Small intestine (tissue), 7 donors: ENCODE measurements around the gene CHST14. TPM values are rescaled to one million over a fixed set of nuclear protein-coding genes. Genes with fewer than 3 reads are reported as not detected.

ENCODE experiments used
- DNase-seq, 2 donors: peaks; one replicate each; pipeline versions ENCODE4 v3.0.0 to v3.0.0-alpha.2; 2013
- FAIRE-seq: peaks from 2 replicates; lab custom pipeline; 2012; peaks lifted over from hg19 to GRCh38; lab: Jason Lieb, UNC
- H3K27ac ChIP-seq, 3 donors: one replicate each; pipeline ENCODE4 v1.5.1; 2013; ENCODE audit warnings: low read length in 2 of 3, mild to moderate bottlenecking in 2 of 3, control low read depth in 1 of 3, inconsistent platforms in 1 of 3, low read depth in 1 of 3, moderate library complexity in 1 of 3
- H3K27me3 ChIP-seq, 3 donors: one replicate each; pipeline ENCODE4 v1.6.1; 2013; ENCODE audit warnings: low read length in 3 of 3, inconsistent platforms in 1 of 3; ENCODE audit not compliant: control insufficient read depth in 3 of 3, insufficient read depth in 3 of 3
- H3K36me3 ChIP-seq, 3 donors: one replicate each; pipeline ENCODE4 v1.6.1; 2013; ENCODE audit warnings: low read length in 3 of 3, inconsistent platforms in 1 of 3, low read depth in 1 of 3, mild to moderate bottlenecking in 1 of 3, moderate library complexity in 1 of 3; ENCODE audit not compliant: control insufficient read depth in 3 of 3, insufficient read depth in 2 of 3
- H3K4me1 ChIP-seq, 3 donors: one replicate each; pipeline ENCODE4 v1.6.1; 2013; ENCODE audit warnings: low read length in 2 of 3, inconsistent platforms in 1 of 3, low read depth in 1 of 3, mild to moderate bottlenecking in 1 of 3, moderate library complexity in 1 of 3; ENCODE audit not compliant: control insufficient read depth in 3 of 3, insufficient read depth in 2 of 3
- H3K4me3 ChIP-seq, 3 donors: one replicate each; pipeline ENCODE4 v1.5.1; 2013; ENCODE audit warnings: low read length in 3 of 3, control low read depth in 1 of 3, inconsistent platforms in 1 of 3, low read depth in 1 of 3, mild to moderate bottlenecking in 1 of 3, moderate library complexity in 1 of 3
- H3K9me3 ChIP-seq, 2 donors: one replicate each; pipeline ENCODE4 v1.6.1; 2013; ENCODE audit warnings: low read depth in 1 of 2, low read length in 1 of 2; ENCODE audit not compliant: control insufficient read depth in 2 of 2, insufficient read depth in 1 of 2
- WGBS, 3 donors: extraction: QIAGEN DNeasy Blood & Tissue Kit; methylation state at CpG; one replicate each; pipeline ENCODE4 v1.1.7; 2013; 5-methylcytosine and 5-hydroxymethylcytosine counted together
- polyA plus RNA-seq, 4 donors: library from polyadenylated mRNA; stranded (reverse) in 3 of 4; unstranded in 1 of 4; fragments of 200-250 nt in 3 of 4; fragments of 120-200 nt in 1 of 4; gene quantifications; one replicate each; pipeline versions ENCODE4 v1.2.1 to v1.2.3, GENCODE V29; 2013
- donor health status: healthy with polysubstance abuse.
- donor health status: control.
- donor health status: control.
- donor health status: Bipolar disorder and iron deficiency.
- donor health status: healthy.

Gene CHST14
- polyA plus RNA-seq, 4 donors: 0.45 to 11.3 (median 3.7) TPM

DNA sequence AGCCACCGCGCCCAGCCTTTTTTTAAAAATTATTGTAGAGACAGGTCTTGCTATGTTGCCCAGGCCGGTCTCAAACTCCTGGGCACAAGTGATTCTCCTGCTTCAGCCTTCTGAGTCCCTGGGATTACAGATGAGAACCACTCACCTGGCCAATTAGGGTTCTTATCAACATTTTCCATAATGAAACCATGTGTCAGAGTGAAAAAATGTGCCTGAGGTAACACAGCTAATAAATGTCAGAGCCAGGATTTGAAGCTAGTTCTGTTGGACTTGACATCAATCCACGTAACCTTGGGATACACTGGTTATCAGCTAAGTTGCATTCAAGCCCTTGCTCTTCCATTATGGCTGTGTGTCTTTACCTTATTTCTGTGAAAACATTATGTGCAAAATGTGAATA is 29.1 kb downstream of the CHST14 start:
- H3K9me3 ChIP-seq: no peaks in the 10 kb centered on the region
- 83 to 88% (median 86%) methylated on average over 4 of the region's 4 CpGs for WGBS, 3 donors
- no peaks in the 10 kb centered on the region for H3K4me1 ChIP-seq
- DNase-seq (no peak), FAIRE-seq (no peak)
- H3K36me3 ChIP-seq: no peaks in the 10 kb centered on the region
- no peak overlapping the region for H3K27ac ChIP-seq
- peaks cover 0 to 12% (median 0%) of the 10 kb centered on the region in 3 donors for H3K27me3 ChIP-seq
- H3K4me3 ChIP-seq: no peak overlapping the region

DNA sequence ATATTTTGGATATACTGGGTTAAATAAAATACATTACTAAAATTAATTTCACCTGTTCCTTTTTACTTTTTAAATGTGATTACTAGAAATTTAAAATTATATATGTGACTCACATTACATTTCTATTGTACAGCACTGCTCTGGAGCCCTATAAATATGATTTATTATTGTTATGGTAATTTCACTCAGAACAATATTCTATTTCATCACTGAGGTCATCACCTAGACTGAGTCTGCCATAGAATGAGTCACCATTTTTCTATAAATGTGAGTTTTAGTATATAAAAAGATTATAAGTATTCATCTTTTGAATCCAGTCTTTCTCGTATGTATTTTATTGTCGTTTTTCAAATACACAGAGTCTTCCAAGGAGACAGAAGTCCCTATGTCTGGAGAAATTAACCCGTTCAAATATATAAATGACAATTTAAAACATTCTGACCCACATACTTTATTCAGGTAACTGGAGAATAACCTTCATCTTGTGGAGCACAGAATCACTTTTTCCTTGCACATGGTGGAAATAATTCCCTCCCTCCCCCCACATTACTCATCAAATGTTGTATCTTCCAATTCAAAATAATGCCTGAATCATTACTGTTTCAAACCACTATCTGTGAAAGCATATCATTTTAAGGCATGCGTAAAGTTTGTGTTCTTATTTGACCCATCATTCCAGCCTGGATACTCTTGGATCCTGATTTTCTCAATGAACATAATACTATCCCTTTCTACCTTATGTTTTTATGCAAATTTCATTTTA is 30.0 kb downstream of the CHST14 start:
- Histone ChIP-seq H3K4me3 (no peak overlapping the region), H3K27me3 (peaks cover 0 to 12% (median 0%) of the 10 kb centered on the region in 3 donors), H3K27ac (no peak overlapping the region), H3K4me1 (no peaks in the 10 kb centered on the region), H3K9me3 (no peaks in the 10 kb centered on the region), H3K36me3 (no peaks in the 10 kb centered on the region)
- DNase-seq: no peak
- FAIRE-seq: no peak
- WGBS, 3 donors: 81 to 84% (median 82%) methylated on average over 4 of the region's 4 CpGs

DNA sequence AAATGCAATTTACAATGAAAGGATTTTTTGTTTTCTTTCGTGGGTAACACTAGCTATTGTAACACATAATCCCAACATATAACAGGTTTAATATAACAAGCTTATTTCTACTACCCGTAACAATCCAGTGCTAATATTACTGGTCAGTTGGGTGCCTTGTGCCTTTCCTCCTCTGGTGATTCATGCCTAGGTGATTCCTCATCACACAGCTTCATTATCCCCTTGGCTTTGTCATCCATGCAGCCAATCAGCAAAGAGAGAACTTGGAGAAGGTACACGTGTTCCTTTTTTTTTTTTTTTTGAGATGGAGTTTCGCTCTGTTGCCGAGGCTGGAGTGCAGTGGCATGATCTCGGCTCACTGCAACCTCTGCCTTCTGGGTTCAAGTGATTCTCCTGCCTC is 30.7 kb downstream of the CHST14 start:
- H3K4me1 ChIP-seq: no peaks in the 10 kb centered on the region

DNA sequence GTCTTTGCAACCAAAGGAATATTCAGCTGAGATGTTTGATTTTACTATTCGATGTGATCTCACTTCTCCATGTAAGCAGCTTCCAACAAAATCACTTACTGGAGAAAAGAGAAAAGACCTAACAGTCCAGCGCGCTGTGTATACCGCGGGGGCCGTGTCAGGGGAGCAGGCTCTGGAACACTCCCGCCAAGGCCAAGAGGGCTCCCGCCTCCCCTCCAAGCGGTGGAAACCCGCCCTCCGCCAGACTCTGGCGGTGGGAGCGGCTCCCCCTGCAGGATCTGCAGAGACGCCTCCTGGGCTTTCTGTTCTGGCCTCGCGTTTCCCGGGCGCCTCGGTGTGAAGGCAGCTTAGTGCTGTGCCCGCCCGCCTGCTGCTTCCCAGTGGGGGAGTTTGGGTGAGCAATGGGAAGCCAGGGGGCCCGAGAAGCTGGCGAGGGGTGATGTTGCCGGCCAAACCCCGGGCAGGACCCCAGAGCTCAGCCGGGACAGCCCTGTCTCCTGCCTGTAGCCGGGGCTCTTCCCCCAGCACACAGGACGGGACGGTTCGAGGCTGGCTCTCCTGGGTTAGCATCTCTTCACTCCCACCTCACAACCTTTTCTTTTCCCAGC is 36.3 kb downstream of the CHST14 start:
- Histone ChIP-seq H3K27me3 (peaks cover 0 to 20% (median 4%) of the 10 kb centered on the region in 3 donors), H3K36me3 (no peaks in the 10 kb centered on the region), H3K9me3 (no peaks in the 10 kb centered on the region), H3K27ac (no peak overlapping the region), H3K4me3 (peak overlapping the region in 2 of 3 donors; percentile 17 to 22), H3K4me1 (peaks cover 0 to 4% (median 2%) of the 10 kb centered on the region in 3 donors)
- 2 to 3% (median 3%) methylated on average over 25 to 30 of the region's 30 CpGs for WGBS, 3 donors
- FAIRE-seq: no peak
- DNase-seq: peak; percentile 65 to 85

More for the DNA sequence above, 30.7 kb downstream of the CHST14 start:
- H3K9me3 ChIP-seq: no peaks in the 10 kb centered on the region
- FAIRE-seq (no peak), DNase-seq (no peak)
- H3K36me3 ChIP-seq: no peaks in the 10 kb centered on the region
- WGBS, 3 donors: 72 to 78% (median 74%) methylated on average over 4 to 6 of the region's 6 CpGs
- H3K27ac ChIP-seq: no peak overlapping the region
- H3K27me3 ChIP-seq: peaks cover 0 to 12% (median 0%) of the 10 kb centered on the region in 3 donors
- H3K4me3 ChIP-seq: no peak overlapping the region

DNA sequence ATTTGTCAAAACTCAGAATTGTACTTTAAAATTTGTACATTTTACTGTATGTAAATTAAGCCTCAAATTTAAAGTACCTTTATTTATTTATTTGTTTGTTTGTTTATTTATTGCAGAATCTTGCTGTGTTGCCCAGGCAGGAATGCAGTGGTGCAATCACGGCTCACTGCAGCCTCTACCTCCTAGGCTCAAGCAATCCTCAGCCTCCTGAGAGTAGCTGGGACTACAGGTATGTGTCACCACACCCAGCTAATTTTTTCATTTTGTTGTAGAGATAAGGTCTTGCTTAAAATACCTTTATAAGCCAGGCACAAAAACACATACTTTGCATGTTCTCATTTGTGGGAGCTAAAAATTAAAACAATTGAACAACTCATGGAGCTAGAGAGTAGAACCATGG is 37.4 kb downstream of the CHST14 start:
- Histone ChIP-seq H3K4me1 (peaks cover 0 to 4% (median 4%) of the 10 kb centered on the region in 3 donors), H3K27me3 (peaks cover 0 to 25% (median 4%) of the 10 kb centered on the region in 3 donors), H3K36me3 (no peaks in the 10 kb centered on the region), H3K9me3 (no peaks in the 10 kb centered on the region), H3K27ac (no peak overlapping the region), H3K4me3 (no peak overlapping the region)
- DNase-seq (no peak), FAIRE-seq (no peak)
- WGBS, 3 donors: 74 to 93% (median 86%) methylated on average over 1 of the region's 1 CpG

DNA sequence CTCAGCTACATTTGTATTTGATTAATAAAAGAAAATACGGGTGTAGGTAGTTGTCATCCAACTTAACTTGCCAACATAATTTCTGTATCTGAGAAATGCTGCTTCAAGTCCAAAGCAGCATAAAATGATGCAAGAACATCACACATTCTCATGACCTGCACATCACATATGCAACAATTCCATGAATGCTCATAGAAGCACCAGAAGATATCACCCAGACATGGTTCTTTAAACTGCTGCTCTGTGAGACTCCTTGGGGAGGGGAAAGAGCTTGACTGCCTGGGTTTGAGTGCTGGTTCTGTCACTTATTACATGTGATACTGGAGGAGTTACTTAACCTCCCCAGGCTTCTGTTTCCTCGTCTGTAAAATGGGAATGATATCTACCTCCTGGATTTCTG is 39.4 kb downstream of the CHST14 start:
- Histone ChIP-seq H3K9me3 (no peaks in the 10 kb centered on the region), H3K27ac (no peak overlapping the region), H3K27me3 (peaks cover 0 to 23% (median 4%) of the 10 kb centered on the region in 3 donors), H3K4me3 (no peak overlapping the region), H3K36me3 (no peaks in the 10 kb centered on the region), H3K4me1 (peaks cover 0 to 4% (median 4%) of the 10 kb centered on the region in 3 donors)
- DNase-seq: no peak
- WGBS, 3 donors: 60 to 76% (median 67%) methylated on average over 2 of the region's 2 CpGs
- no peak for FAIRE-seq

DNA sequence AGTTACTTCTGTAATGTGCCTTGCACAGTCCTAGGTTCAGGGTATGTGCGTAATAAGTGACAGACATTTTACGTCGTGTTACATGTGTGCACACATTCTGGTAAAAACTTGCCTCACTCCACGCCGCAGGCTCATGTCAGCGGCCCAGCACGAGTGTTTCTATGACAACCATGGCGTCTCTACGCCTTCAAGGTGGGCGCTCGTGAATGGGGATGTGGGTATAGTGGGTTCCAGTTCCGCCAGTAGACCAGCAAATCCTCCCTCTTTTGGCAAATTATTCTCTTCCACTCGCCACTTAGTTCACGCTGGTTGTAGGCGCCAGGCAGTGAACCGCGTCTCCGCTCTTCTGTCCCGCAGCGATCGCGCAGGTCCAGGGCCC is 40.3 kb downstream of the CHST14 start:
- peak in 1 of 2 donors; percentile 23 for DNase-seq
- H3K9me3 ChIP-seq: no peaks in the 10 kb centered on the region

DNA sequence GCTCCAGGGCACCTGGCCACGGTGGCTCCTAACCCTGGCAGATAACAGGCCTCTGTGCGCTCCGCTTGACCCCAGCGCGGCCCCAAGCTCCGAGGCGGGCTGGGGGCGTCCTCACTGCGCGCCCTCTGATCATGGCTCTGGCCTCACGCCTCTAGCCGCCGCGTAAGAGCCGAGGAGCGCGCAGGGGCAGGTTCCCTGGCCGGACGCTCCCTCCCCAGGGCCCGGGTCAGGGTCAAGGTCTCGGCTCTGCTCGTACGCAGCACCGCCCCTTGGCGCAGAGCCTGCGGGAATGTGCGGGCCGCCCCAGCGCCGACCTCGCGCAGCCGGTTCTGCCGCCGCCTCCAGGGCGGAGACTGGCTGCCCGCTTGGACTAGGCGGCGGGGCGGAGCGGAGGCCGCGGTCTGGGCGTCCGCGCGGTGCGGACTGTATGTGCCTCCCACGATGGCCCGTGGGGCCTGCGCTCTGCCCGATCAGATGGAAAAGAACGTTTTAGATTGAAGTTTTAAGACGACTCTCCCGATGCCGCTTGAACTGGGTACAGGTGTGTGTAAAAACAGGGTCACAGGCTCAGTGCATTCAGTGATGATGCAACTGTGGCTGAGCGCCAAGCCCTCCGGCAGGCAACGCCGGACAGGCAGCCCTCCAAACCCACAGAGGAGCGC is 40.8 kb downstream of the CHST14 start:
- peak overlapping the region; percentile 40 to 51 (median 51) for H3K4me3 ChIP-seq
- FAIRE-seq: no peak
- DNase-seq: peak; percentile 71 to 73
- no peak overlapping the region for H3K27ac ChIP-seq
- H3K36me3 ChIP-seq: no peaks in the 10 kb centered on the region
- peaks cover 0 to 23% (median 4%) of the 10 kb centered on the region in 3 donors for H3K27me3 ChIP-seq
- H3K4me1 ChIP-seq: peaks cover 0 to 4% (median 4%) of the 10 kb centered on the region in 3 donors
- no peaks in the 10 kb centered on the region for H3K9me3 ChIP-seq
- 1% methylated on average over 52 to 61 of the region's 61 CpGs for WGBS, 3 donors

More for the DNA sequence above, 40.3 kb downstream of the CHST14 start:
- Histone ChIP-seq H3K27me3 (peaks cover 0 to 23% (median 4%) of the 10 kb centered on the region in 3 donors), H3K4me3 (peak overlapping the region; percentile 40 to 51 (median 51)), H3K27ac (no peak overlapping the region), H3K36me3 (no peaks in the 10 kb centered on the region), H3K4me1 (peaks cover 0 to 4% (median 4%) of the 10 kb centered on the region in 3 donors)
- 5 to 18% (median 9%) methylated on average over 22 of the region's 22 CpGs for WGBS, 3 donors
- FAIRE-seq: no peak
